Endothelial cell of umbilical vein (primary cell): ENCODE results near the gene SPTBN5.

Experiments used
- EZH2 ChIP-seq: IDR thresholded peaks from 2 replicates; pipeline ENCODE4 v1.6.1; 2012; ENCODE audit warnings: borderline replicate concordance, low read depth, mild to moderate bottlenecking, moderate library complexity, low read length, inconsistent platforms; ENCODE audit not compliant: severe bottlenecking
- JUN ChIP-seq: IDR thresholded peaks from 2 replicates; pipeline ENCODE4 v1.6.1; 2011; ENCODE audit warnings: borderline replicate concordance, low read depth; ENCODE audit not compliant: insufficient read length, insufficient read depth
- MAX ChIP-seq: IDR thresholded peaks from 2 replicates; pipeline ENCODE4 v1.6.1; 2011; ENCODE audit not compliant: insufficient read depth, insufficient read length
- MYC ChIP-seq: IDR thresholded peaks from one replicate; pipeline ENCODE4 v1.6.1; 2011; ENCODE audit warnings: mild to moderate bottlenecking, low read depth, low read length
- POLR2A ChIP-seq: IDR thresholded peaks from 2 replicates; pipeline ENCODE4 v1.6.1; 2012; ENCODE audit warnings: low read depth, mild to moderate bottlenecking, control low read depth, low read length
- POLR2AphosphoS5 ChIP-seq: IDR thresholded peaks from 2 replicates; pipeline ENCODE4 v1.6.1; 2012; ENCODE audit warnings: low read depth, mild to moderate bottlenecking, control low read depth, low read length, moderate library complexity; ENCODE audit not compliant: insufficient read depth
- TF ChIP-seq, protein P1 (sequence below), 2 donors: IDR thresholded peaks; 1 replicate in 1 of 2; 2 replicates in 1 of 2; pipeline ENCODE4 v1.5.1; 2011; ENCODE audit warnings: low read length in 2 of 2, mild to moderate bottlenecking in 2 of 2, moderate library complexity in 2 of 2, control low read depth in 1 of 2, inconsistent platforms in 1 of 2, low read depth in 1 of 2; ENCODE audit not compliant: insufficient read depth in 1 of 2; ENCODE audit errors: extremely low read depth in 1 of 2

DNA sequence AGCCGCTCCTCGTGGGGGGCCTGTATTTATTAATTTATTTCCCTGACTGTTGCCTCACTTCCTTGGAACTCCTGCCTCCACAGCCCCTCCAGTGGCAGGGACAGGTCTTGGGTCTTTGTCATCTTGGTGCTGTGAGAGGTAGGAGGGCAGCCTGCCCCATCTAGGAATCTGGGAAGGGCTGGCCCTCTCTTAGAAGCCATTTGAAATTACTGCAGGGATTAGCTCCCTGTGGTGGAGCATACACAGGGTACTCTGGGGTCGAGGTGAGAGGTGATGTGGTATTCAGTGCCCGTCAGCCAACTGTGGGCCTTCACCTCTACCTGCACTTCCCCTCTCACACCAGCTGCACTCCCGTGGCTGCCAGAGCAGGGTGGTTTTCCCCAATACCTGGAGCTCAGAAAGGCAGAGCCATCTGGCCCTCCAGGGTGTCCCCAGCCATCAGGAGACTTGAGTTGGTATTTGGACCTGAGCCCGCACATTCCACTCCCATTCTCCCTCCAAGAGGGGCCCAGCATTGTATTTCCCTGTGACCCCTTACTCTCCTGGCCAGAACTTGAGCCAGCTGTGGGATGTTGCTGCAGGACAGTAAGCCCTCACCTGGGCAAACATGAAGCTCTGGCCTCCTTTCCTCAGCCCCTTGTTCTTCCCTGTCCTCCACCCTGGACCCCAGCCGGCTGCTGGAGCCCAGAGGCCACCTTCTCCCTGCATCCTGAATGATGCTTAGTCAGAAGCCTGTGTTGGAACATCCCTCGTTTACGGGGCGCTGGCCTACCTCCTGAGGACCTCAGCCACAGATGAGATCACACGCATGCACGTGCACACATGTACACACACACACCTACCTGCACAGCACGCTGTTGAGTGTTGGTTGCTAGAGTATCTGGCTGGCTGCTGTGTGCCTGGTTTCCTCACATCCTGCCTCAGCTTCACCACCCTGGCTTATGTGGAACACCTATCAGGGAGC is 68.0 kb downstream of the SPTBN5 start:
- TF ChIP-seq, protein P1, sequence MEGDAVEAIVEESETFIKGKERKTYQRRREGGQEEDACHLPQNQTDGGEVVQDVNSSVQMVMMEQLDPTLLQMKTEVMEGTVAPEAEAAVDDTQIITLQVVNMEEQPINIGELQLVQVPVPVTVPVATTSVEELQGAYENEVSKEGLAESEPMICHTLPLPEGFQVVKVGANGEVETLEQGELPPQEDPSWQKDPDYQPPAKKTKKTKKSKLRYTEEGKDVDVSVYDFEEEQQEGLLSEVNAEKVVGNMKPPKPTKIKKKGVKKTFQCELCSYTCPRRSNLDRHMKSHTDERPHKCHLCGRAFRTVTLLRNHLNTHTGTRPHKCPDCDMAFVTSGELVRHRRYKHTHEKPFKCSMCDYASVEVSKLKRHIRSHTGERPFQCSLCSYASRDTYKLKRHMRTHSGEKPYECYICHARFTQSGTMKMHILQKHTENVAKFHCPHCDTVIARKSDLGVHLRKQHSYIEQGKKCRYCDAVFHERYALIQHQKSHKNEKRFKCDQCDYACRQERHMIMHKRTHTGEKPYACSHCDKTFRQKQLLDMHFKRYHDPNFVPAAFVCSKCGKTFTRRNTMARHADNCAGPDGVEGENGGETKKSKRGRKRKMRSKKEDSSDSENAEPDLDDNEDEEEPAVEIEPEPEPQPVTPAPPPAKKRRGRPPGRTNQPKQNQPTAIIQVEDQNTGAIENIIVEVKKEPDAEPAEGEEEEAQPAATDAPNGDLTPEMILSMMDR (IDR thresholded peaks at IDR 0.05; ENCODE audit: extremely low read depth in 1 of 2, insufficient read depth in 1 of 2, low read depth in 1 of 2, low read length in 2 of 2) = no peak
- TF ChIP-seq POLR2A (no peak), EZH2 (no peak), MAX (no peak), POLR2AphosphoS5 (no peak), MYC (no peak), JUN (no peak)
